T-helper 1 cell treated with Interleukin-12 subunit alpha and Interleukin-12 subunit beta and Interleukin-4 antibody, amounts not matched to agents 30 ng/mL and 1 ng/mL, for 36 hours (primary cell): ENCODE results near the gene LIN54. TPM values are rescaled to one million over a fixed set of nuclear protein-coding genes. Genes with fewer than 3 reads are reported as not detected.
"Not testable (repeated sequence)": the region's sequence is repeated elsewhere in the genome, so short reads cannot be mapped to it uniquely, and the experiment has no call there.

Source experiments
- intact Hi-C: fragments of 100-400 bp; cut with micrococcal nuclease; formaldehyde crosslinking; loops from one replicate; pipeline ENCODE4 v1.15.1; 2024
- total RNA-seq: library from RNA; stranded (reverse); gene quantifications from 2 replicates; pipeline ENCODE4 v1.2.3, GENCODE V29; 2022

The LIN54 gene
- 30.1 and 30.4 TPM in 2 replicates for total RNA-seq

- intact Hi-C loops = loop anchor here (1.0 to 10.0 kb wide), 11 partner anchors 21 to 1536 kb away; partner anchors contain the start of genes ABRAXAS1, COQ2, HELQ and RASGEF1B
Measured at GRCh38 chr4:83010522-83011318, at the start of gene LIN54. TSS of gene LIN54 (minus strand) at chr4:83010823. CDS start at chr4:82984844, 25,979 bp downstream.

GRCh38 chr4:83054928-83055327 is 44.3 kb upstream of the LIN54 start:
- intact Hi-C loops = loop anchor here (1.0 kb wide), 3 partner anchors 19 to 227 kb away; no protein-coding TSS in a partner anchor

GRCh38 chr4:83048781-83049180 is 38.2 kb upstream of the LIN54 start:
- intact Hi-C loops = not testable (repeated sequence)

GRCh38 chr4:83046693-83047473 is 36.3 kb upstream of the LIN54 start:
- intact Hi-C loops = no loop called here

GRCh38 chr4:83043801-83044407 is 33.3 kb upstream of the LIN54 start:
- intact Hi-C loops = no loop called here

GRCh38 chr4:83043157-83043556 is 32.5 kb upstream of the LIN54 start:
- intact Hi-C loops = not testable (repeated sequence)

- intact Hi-C loops = no loop called here
Measured at GRCh38 chr4:83040269-83040668, 29.6 kb upstream of the LIN54 start.

- intact Hi-C loops = no loop called here
Measured at GRCh38 chr4:83036991-83037665, 26.5 kb upstream of the LIN54 start.

- intact Hi-C loops = loop anchor here (1.0 to 2.0 kb wide), 18 partner anchors 22 to 750 kb away; partner anchors contain the start of genes ABRAXAS1, HELQ, SEC31A and THAP9
Measured at GRCh38 chr4:83034630-83035494, 24.2 kb upstream of the LIN54 start, which contains the start of gene COPS4. TSS of gene COPS4 (plus strand) at chr4:83035183. CDS start at chr4:83035225, 42 bp downstream.

GRCh38 chr4:83029688-83030087 is 19.1 kb upstream of the LIN54 start:
- intact Hi-C loops = no loop called here

GRCh38 chr4:83028976-83029375 is 18.4 kb upstream of the LIN54 start:
- intact Hi-C loops = no loop called here

- intact Hi-C loops = no loop called here
Measured at GRCh38 chr4:83025563-83025962, 14.9 kb upstream of the LIN54 start.

GRCh38 chr4:83024233-83024632 is 13.6 kb upstream of the LIN54 start:
- intact Hi-C loops = no loop called here

GRCh38 chr4:83023599-83023998 is 13.0 kb upstream of the LIN54 start:
- intact Hi-C loops = not testable (repeated sequence)

GRCh38 chr4:83022724-83023450 is 12.3 kb upstream of the LIN54 start:
- intact Hi-C loops = no loop called here

- intact Hi-C loops = loop anchor here (10.0 kb wide), 2 partner anchors 555 to 1545 kb away; partner anchors contain the start of gene RASGEF1B
Measured at GRCh38 chr4:83019794-83020494, 9.3 kb upstream of the LIN54 start.

- intact Hi-C loops = loop anchor here (1.0 to 10.0 kb wide), 8 partner anchors 20 to 1539 kb away; partner anchors contain the start of genes HPSE and RASGEF1B
Measured at GRCh38 chr4:83013902-83014301, 3.3 kb upstream of the LIN54 start.

GRCh38 chr4:83013420-83013867 is 2.8 kb upstream of the LIN54 start:
- intact Hi-C loops = loop anchor here (1.0 to 10.0 kb wide), 8 partner anchors 21 to 1539 kb away; partner anchors contain the start of genes HPSE and RASGEF1B
